ENCODE results near the gene ESPN. TPM values are rescaled to one million over a fixed set of nuclear protein-coding genes. Genes with fewer than 3 reads are reported as not detected.

The ESPN gene
- polyA plus RNA-seq, 1 of the 3 experiments (the other 2 are of a cell fraction): 0.33 TPM

DNA sequence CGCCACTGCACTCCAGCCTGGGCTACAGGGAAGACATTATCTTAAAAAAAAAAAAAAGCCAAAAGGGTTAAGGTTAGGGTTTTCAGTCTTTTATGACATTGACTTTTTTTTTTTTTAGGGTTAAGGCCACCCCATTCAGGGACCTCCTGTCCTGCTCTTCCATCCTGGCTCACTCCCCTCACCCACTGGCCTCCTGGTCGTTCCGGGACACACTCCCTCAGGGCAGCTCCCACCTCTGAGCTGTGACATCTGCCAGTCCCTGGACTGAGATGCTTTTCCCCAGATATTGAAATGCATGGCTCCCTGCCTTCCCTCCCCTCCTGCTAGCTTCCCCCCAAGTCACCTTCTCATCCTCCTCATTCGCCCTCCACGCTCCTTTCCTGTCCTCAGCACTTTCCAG lies 57.2 kb downstream of the ESPN start:
- no peaks in the 10 kb centered on the region for H4K20me1 ChIP-seq (ENCODE audit: insufficient read depth)
- H3K27me3 ChIP-seq (ENCODE audit: insufficient read depth): no peaks in the 10 kb centered on the region
- no peaks in the 10 kb centered on the region for H3K9me3 ChIP-seq
- H3K79me2 ChIP-seq (ENCODE audit: insufficient read depth): peaks cover 15% of the 10 kb centered on the region; the same call in 1 of the 2 replicates
- no peak overlapping the region for H3K9ac ChIP-seq
- H3K4me1 ChIP-seq (ENCODE audit: control insufficient read depth in 1 of 2, insufficient read depth in 2 of 2, low read depth in 1 of 2, low read length in 1 of 2): peaks cover 0 to 16% of the 10 kb centered on the region in 2 experiments; a peak in 1 of 4 replicates
- TF ChIP-seq FOXM1 (IDR thresholded peaks at IDR 0.05; ENCODE audit: low read depth) (no peak), FOSL2 (IDR thresholded peaks at IDR 0.05; ENCODE audit: borderline replicate concordance, low read depth) (no peak), CHD2 (IDR thresholded peaks at IDR 0.05; ENCODE audit: low read length, partially characterized antibody) (no peak), TEAD4 (IDR thresholded peaks at IDR 0.05; ENCODE audit: borderline replicate concordance, insufficient read depth) (no peak), ELF1 (IDR thresholded peaks at IDR 0.05) (no peak), EZH2phosphoT487 (IDR thresholded peaks at IDR 0.05; ENCODE audit: borderline replicate concordance, low read depth) (no peak), YY1 (IDR thresholded peaks at IDR 0.05; ENCODE audit: low read depth) (no peak), MXI1 (IDR thresholded peaks at IDR 0.05; ENCODE audit: low read depth, low read length) (no peak)
- TF ChIP-seq, protein P1, sequence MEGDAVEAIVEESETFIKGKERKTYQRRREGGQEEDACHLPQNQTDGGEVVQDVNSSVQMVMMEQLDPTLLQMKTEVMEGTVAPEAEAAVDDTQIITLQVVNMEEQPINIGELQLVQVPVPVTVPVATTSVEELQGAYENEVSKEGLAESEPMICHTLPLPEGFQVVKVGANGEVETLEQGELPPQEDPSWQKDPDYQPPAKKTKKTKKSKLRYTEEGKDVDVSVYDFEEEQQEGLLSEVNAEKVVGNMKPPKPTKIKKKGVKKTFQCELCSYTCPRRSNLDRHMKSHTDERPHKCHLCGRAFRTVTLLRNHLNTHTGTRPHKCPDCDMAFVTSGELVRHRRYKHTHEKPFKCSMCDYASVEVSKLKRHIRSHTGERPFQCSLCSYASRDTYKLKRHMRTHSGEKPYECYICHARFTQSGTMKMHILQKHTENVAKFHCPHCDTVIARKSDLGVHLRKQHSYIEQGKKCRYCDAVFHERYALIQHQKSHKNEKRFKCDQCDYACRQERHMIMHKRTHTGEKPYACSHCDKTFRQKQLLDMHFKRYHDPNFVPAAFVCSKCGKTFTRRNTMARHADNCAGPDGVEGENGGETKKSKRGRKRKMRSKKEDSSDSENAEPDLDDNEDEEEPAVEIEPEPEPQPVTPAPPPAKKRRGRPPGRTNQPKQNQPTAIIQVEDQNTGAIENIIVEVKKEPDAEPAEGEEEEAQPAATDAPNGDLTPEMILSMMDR (IDR thresholded peaks at IDR 0.05): no peak
- TF ChIP-seq, protein P2, sequence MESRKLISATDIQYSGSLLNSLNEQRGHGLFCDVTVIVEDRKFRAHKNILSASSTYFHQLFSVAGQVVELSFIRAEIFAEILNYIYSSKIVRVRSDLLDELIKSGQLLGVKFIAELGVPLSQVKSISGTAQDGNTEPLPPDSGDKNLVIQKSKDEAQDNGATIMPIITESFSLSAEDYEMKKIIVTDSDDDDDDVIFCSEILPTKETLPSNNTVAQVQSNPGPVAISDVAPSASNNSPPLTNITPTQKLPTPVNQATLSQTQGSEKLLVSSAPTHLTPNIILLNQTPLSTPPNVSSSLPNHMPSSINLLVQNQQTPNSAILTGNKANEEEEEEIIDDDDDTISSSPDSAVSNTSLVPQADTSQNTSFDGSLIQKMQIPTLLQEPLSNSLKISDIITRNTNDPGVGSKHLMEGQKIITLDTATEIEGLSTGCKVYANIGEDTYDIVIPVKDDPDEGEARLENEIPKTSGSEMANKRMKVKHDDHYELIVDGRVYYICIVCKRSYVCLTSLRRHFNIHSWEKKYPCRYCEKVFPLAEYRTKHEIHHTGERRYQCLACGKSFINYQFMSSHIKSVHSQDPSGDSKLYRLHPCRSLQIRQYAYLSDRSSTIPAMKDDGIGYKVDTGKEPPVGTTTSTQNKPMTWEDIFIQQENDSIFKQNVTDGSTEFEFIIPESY (IDR thresholded peaks at IDR 0.05; ENCODE audit: borderline replicate concordance, low read depth): no peak
- TF ChIP-seq, protein P3, sequence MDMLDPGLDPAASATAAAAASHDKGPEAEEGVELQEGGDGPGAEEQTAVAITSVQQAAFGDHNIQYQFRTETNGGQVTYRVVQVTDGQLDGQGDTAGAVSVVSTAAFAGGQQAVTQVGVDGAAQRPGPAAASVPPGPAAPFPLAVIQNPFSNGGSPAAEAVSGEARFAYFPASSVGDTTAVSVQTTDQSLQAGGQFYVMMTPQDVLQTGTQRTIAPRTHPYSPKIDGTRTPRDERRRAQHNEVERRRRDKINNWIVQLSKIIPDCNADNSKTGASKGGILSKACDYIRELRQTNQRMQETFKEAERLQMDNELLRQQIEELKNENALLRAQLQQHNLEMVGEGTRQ (IDR thresholded peaks at IDR 0.05; ENCODE audit: borderline replicate concordance, low read depth, low read length): no peak
- ChIA-PET POLR2A (no interaction called here), CTCF (interaction anchor here (0.8 to 16.2 kb wide), 6 partner anchors 8 to 236 kb away, joined by 3 to 439 read pairs (median 4); no protein-coding TSS in a partner anchor)
- no peak overlapping the region for H3K4me2 ChIP-seq
- H2AFZ ChIP-seq (ENCODE audit: low read depth): no peak overlapping the region
- no peaks in the 10 kb centered on the region for H3F3A ChIP-seq (replicated peaks; ENCODE audit: insufficient read depth)
- no peak for DNase-seq
- 95% methylated on average over 5 of the region's 5 CpGs for WGBS (ENCODE audit: low lambda C conversion rate)
- H3K4me3 ChIP-seq (ENCODE audit: low read depth in 2 of 2, low read length in 1 of 2): no peak overlapping the region
- H3K9me2 ChIP-seq: no peaks in the 10 kb centered on the region
- no peak overlapping the region for H3K27ac ChIP-seq (ENCODE audit: low read depth in 2 of 2, low read length in 1 of 2)
- H3K36me3 ChIP-seq (replicated peaks in 1 of 2; ENCODE audit: control insufficient read depth in 1 of 2, insufficient read depth in 2 of 2, low read length in 1 of 2): no peaks in the 10 kb centered on the region

All from SK-N-SH (cell line).